Uterus (tissue), 4 donors: Measurements from ENCODE around the gene RNASET2. TPM values are rescaled to one million over a fixed set of nuclear protein-coding genes. Genes with fewer than 3 reads are reported as not detected.

Source experiments
- DNase-seq, 2 donors: peaks; one replicate each; pipeline ENCODE4 v3.0.0-alpha.2; 2019 to 2020
- H3K27ac ChIP-seq, 2 donors: fragments of 200-600 bp; sonication (generic); 1 replicate in 1 of 2; 2 replicates in 1 of 2; pipeline ENCODE4 v1.5.1; 2016 to 2018
- H3K27me3 ChIP-seq, 2 donors: fragments of 200-600 bp; sonication (generic); one replicate each; pipeline ENCODE4 v1.5.1; 2018 to 2019; ENCODE audit warnings: control low read depth in 1 of 2
- H3K36me3 ChIP-seq, 2 donors: fragments of 200-600 bp; sonication (generic); one replicate each; pipeline ENCODE4 v1.5.1; 2019; ENCODE audit warnings: control low read depth in 1 of 2
- H3K4me1 ChIP-seq, 2 donors: fragments of 200-600 bp; sonication (generic); one replicate each; pipeline ENCODE4 v1.5.1; 2018 to 2019; ENCODE audit warnings: control low read depth in 1 of 2
- H3K4me3 ChIP-seq, 2 donors: fragments of 200-600 bp; sonication (generic); 1 replicate in 1 of 2; 2 replicates in 1 of 2; pipeline ENCODE4 v1.5.1; 2018 to 2019; ENCODE audit warnings: mild to moderate bottlenecking in 1 of 2
- H3K9me3 ChIP-seq, 2 donors: fragments of 200-600 bp; sonication (generic); one replicate each; pipeline ENCODE4 v1.5.1; 2019; ENCODE audit warnings: control low read depth in 1 of 2
- POLR2A ChIP-seq, 2 donors: fragments of 450-650 bp; IDR thresholded peaks; one replicate each; pipeline ENCODE4 v1.6.1; 2016; ENCODE audit warnings: antibody characterized with exemption in 2 of 2, mild to moderate bottlenecking in 1 of 2, moderate library complexity in 1 of 2
- intact Hi-C: fragments of 100-400 bp; cut with DNase I; formaldehyde crosslinking; loops from one replicate; pipeline ENCODE4 v1.15.1; 2023; ENCODE audit warnings: low total_unique reads
- total RNA-seq, 4 donors: library from RNA; depleted of rRNA in 3 of 4; stranded (reverse); fragments of >200 nt in 3 of 4; gene quantifications; one replicate each; pipeline versions ENCODE4 v1.1.0 to v1.2.4, GENCODE V29; 2014 to 2023
- TF ChIP-seq, protein P1 (sequence below), 4 experiments: fragments of 200-600 bp in 2 of 4; fragments of 450-650 bp in 2 of 4; sonication (generic) in 2 of 4; IDR thresholded peaks; one replicate each; pipeline ENCODE4 v1.5.1; 2016 to 2019; ENCODE audit warnings: antibody characterized with exemption in 4 of 4, mild to moderate bottlenecking in 2 of 4, moderate library complexity in 1 of 4
- donor health status: DM: yes; HTN: yes; CAD: no.

The RNASET2 gene
- total RNA-seq, 4 donors from 2014 or later = 22.0 to 184 (median 30.3) TPM

DNA sequence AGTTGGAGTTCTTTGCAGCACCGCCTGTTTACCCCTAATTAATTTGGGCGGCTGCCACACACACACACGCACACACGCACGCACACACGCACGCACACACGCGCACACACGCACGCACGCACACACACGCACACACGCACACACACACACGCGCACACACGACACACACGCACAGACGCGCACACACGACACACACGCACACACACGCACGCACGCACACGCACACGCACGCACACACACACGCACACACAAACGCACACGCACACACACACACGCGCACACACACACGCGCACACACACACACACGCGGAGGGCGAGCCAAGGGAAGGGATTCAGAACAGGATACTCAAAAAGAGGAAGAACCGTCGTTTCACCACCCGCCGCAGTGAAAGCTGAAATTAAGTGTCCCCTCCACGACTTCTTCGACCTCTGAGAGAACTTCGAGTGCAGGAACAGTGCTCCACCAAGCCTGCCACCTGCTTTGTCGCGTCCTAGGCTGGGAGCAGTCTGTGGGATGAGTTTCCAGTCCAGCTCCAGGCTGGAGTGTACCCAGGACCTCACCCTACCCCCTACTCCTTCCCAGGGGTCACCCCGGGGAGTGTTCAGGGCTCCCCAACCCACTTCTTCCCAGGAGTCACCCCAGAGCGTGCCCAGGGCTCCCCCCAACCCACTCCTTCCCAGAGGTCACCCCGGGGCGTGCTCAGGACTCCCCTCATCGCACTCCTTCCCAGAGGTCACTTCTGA, 1.1 kb downstream of the RNASET2 start:
- peak overlapping the region in 1 of 2 donors; percentile 23 for H3K27ac ChIP-seq

DNA sequence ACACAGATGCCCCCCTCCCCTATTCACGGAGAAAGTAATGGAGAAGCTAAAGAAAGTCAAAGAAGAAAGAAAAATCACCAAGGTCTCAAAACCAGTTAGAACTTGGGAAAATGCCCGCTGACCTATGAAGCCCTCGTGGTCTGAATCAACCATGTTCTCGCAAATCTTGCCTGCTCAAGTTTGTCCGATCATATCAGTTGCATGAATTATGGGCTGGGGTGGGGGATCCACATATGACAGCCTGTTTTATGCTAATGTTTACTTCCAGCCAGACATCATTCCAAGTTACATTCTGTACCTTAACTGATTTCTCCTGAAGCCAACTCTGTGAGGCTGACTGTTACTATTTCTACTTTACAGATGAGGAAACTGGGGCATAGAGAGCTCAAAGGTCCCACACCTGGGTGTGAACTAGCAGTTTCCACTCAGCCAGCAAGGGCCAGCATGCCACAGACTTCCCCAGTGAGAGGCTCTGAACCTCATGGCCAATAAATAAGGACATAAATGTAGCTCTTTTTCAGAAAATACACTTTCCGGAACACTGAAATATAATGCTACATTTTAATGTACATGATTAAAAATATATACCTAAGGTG, 2.1 kb downstream of the RNASET2 start:
- Histone ChIP-seq H3K27ac (no peak overlapping the region), H3K9me3 (no peaks in the 10 kb centered on the region), H3K4me1 (peaks cover 3 to 6% of the 10 kb centered on the region in 2 donors), H3K36me3 (no peaks in the 10 kb centered on the region), H3K27me3 (no peaks in the 10 kb centered on the region), H3K4me3 (no peak overlapping the region)
- TF ChIP-seq POLR2A (IDR thresholded peaks at IDR 0.05) = no peak
- TF ChIP-seq, protein P1, sequence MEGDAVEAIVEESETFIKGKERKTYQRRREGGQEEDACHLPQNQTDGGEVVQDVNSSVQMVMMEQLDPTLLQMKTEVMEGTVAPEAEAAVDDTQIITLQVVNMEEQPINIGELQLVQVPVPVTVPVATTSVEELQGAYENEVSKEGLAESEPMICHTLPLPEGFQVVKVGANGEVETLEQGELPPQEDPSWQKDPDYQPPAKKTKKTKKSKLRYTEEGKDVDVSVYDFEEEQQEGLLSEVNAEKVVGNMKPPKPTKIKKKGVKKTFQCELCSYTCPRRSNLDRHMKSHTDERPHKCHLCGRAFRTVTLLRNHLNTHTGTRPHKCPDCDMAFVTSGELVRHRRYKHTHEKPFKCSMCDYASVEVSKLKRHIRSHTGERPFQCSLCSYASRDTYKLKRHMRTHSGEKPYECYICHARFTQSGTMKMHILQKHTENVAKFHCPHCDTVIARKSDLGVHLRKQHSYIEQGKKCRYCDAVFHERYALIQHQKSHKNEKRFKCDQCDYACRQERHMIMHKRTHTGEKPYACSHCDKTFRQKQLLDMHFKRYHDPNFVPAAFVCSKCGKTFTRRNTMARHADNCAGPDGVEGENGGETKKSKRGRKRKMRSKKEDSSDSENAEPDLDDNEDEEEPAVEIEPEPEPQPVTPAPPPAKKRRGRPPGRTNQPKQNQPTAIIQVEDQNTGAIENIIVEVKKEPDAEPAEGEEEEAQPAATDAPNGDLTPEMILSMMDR (IDR thresholded peaks at IDR 0.05) = no peak
- intact Hi-C loops = no loop called here
- DNase-seq = no peak

More for the DNA sequence above, 1.1 kb downstream of the RNASET2 start:
- Histone ChIP-seq H3K27me3 (no peaks in the 10 kb centered on the region), H3K4me1 (peaks cover 3 to 6% of the 10 kb centered on the region in 2 donors), H3K36me3 (no peaks in the 10 kb centered on the region), H3K4me3 (peak overlapping the region; percentile 74 to 77), H3K9me3 (no peaks in the 10 kb centered on the region)
- no peak for DNase-seq
- no peak for TF ChIP-seq POLR2A (IDR thresholded peaks at IDR 0.05)
- TF ChIP-seq, protein P1 (IDR thresholded peaks at IDR 0.05) = no peak
- intact Hi-C loops = no loop called here

DNA sequence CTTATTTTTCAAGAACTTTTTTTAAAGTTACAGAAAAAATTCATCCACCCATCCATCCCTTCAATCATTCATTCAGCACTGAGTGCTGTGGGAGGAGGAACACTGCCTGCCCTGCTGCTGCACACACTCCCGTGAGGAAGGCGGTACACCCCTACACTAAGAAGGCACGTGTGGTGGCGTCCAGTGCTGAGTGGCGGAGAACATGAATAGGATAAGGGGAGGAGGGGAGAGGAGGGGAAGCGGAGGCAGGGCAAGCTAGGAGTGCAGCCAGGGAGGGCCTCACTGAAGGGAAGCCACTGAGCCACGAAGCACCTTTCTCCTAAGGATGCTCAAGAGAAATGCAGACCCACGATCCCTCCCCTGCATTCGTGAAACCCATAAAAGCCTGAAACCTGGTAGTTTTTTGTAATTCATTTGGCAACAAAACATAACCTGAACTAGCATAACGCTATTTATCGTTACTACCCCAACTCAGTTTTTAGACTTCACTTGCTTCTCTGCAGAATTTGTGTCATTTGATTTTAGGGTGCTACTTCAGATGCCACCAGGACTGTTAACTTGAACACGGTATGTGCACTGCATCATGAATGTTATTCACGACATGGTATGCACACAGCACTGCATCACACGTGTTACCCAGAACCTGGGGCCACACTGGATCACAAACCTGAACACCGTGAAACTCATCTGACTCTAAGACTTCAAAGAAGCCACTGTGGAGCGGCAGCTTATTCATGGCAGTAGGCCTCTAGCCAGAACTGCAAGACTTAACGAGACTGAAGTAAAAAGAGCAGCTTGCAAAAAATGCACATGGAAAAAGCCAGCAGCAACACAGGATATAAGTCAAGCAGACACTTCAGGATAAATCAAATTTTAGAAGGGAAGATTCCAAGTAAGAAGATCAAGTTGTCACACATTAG, 3.5 kb downstream of the RNASET2 start:
- Histone ChIP-seq H3K4me3 (no peak overlapping the region), H3K4me1 (peaks cover 3 to 6% of the 10 kb centered on the region in 2 donors), H3K36me3 (no peaks in the 10 kb centered on the region), H3K27me3 (no peaks in the 10 kb centered on the region), H3K27ac (no peak overlapping the region), H3K9me3 (no peaks in the 10 kb centered on the region)
- DNase-seq = no peak
- intact Hi-C loops = no loop called here
- TF ChIP-seq POLR2A (IDR thresholded peaks at IDR 0.05) = no peak
- TF ChIP-seq, protein P1 (IDR thresholded peaks at IDR 0.05) = no peak

DNA sequence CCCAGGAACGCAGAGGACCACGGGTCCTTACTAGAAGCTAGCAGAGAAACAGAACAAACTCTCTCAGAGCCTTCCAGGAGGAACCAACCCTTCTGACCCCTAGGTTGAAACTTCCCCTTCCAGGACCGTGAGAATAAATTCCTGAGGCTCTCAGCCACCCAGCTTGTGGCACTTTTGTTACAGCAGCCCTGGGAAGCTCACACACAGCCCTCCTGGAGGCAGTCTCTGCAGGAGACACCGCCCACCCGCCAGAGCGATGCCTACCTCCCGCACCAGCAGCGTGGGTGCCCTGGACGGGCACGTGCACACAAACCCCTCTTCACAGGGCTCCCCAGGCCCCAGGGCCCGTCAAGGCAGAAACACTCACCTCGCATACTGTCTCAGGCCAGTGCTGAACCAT, 4.2 kb downstream of the RNASET2 start:
- intact Hi-C loops = no loop called here

More for the DNA sequence above, 4.2 kb downstream of the RNASET2 start:
- Histone ChIP-seq H3K9me3 (no peaks in the 10 kb centered on the region), H3K4me1 (peaks cover 0 to 6% of the 10 kb centered on the region in 2 donors), H3K27me3 (no peaks in the 10 kb centered on the region), H3K4me3 (no peak overlapping the region), H3K36me3 (no peaks in the 10 kb centered on the region), H3K27ac (no peak overlapping the region)
- no peak for TF ChIP-seq POLR2A (IDR thresholded peaks at IDR 0.05)
- TF ChIP-seq, protein P1 (IDR thresholded peaks at IDR 0.05) = no peak
- DNase-seq = no peak
